Lung (tissue), 12 donors: Measurements from ENCODE around the gene RSPH4A. TPM values are rescaled to one million over a fixed set of nuclear protein-coding genes. Genes with fewer than 3 reads are reported as not detected.
"Not testable (repeated sequence)": the region's sequence is repeated elsewhere in the genome, so short reads cannot be mapped to it uniquely, and the experiment has no call there.

Experiments used
- ATAC-seq: fragments of 200-7000 bp; cut with Tn5 transposase; one replicate; pipeline ENCODE4 v1.9.1; 2020; ENCODE audit warnings: moderate number of reproducible peaks; ENCODE audit not compliant: insufficient read depth, low FRiP score
- DNase-seq, 3 donors: peaks; one replicate each; pipeline ENCODE4 v3.0.0-alpha.2; 2013 to 2017
- H3K27ac ChIP-seq, 2 donors: one replicate each; pipeline ENCODE4 v1.5.1; 2013; ENCODE audit warnings: mild to moderate bottlenecking in 2 of 2, moderate library complexity in 2 of 2, control low read depth in 1 of 2, inconsistent platforms in 1 of 2, low read depth in 1 of 2, low read length in 1 of 2
- H3K27me3 ChIP-seq, 3 donors: one replicate each; pipeline ENCODE4 v1.5.1; 2013; ENCODE audit warnings: low read length in 2 of 3; ENCODE audit not compliant: control insufficient read depth in 3 of 3, insufficient read depth in 3 of 3
- H3K36me3 ChIP-seq, 4 donors: one replicate each; pipeline ENCODE4 v1.5.1; 2013; ENCODE audit warnings: low read length in 4 of 4, mild to moderate bottlenecking in 1 of 4, moderate library complexity in 1 of 4; ENCODE audit not compliant: control insufficient read depth in 4 of 4, insufficient read depth in 4 of 4
- H3K4me1 ChIP-seq, 5 donors: one replicate each; pipeline ENCODE4 v1.5.1; 2013; ENCODE audit warnings: low read length in 5 of 5, mild to moderate bottlenecking in 2 of 5, moderate library complexity in 1 of 5; ENCODE audit not compliant: control insufficient read depth in 5 of 5, insufficient read depth in 5 of 5
- H3K4me3 ChIP-seq: one replicate; pipeline ENCODE4 v1.5.1; 2013; ENCODE audit warnings: mild to moderate bottlenecking, control low read depth, moderate library complexity
- H3K9ac ChIP-seq, 2 donors: one replicate each; pipeline ENCODE4 v1.5.1; 2013; ENCODE audit warnings: low read length in 2 of 2, control low read depth in 1 of 2; ENCODE audit not compliant: insufficient read depth in 1 of 2
- H3K9me3 ChIP-seq, 4 donors: one replicate each; pipeline ENCODE4 v1.5.1; 2013; ENCODE audit warnings: low read length in 3 of 4, mild to moderate bottlenecking in 1 of 4, moderate library complexity in 1 of 4; ENCODE audit not compliant: control insufficient read depth in 4 of 4, insufficient read depth in 3 of 4
- WGBS, 2 donors: extraction: QIAGEN DNeasy Blood & Tissue Kit; methylation state at CpG; one replicate each; pipeline ENCODE4 v1.1.7; 2013; 5-methylcytosine and 5-hydroxymethylcytosine counted together
- polyA plus RNA-seq, 2 donors: library from polyadenylated mRNA; stranded (reverse); fragments of 200-250 nt; gene quantifications; one replicate each; pipeline ENCODE4 v1.2.1, GENCODE V29; 2013
- total RNA-seq, 2 donors: library from RNA; depleted of rRNA in 1 of 2; stranded (reverse); fragments of >200 nt in 1 of 2; gene quantifications; one replicate each; pipeline ENCODE4 v1.2.1, GENCODE V29; 2014 to 2021
- TF ChIP-seq, protein P1 (sequence below): IDR thresholded peaks from 2 replicates; pipeline ENCODE4 v1.5.1; 2012; ENCODE audit warnings: mild to moderate bottlenecking; ENCODE audit errors: control extremely low read depth, extremely low read depth
- donor health status: control.
- donor health status: control.
- donor health status: Bipolar disorder and iron deficiency.
- donor health status: healthy.
- donor health status: DM: yes; HTN: yes; CAD: no.

RSPH4A gene
- total and polyA plus RNA-seq, 4 donors: 5.4 to 46.1 (median 14.8) TPM

DNA sequence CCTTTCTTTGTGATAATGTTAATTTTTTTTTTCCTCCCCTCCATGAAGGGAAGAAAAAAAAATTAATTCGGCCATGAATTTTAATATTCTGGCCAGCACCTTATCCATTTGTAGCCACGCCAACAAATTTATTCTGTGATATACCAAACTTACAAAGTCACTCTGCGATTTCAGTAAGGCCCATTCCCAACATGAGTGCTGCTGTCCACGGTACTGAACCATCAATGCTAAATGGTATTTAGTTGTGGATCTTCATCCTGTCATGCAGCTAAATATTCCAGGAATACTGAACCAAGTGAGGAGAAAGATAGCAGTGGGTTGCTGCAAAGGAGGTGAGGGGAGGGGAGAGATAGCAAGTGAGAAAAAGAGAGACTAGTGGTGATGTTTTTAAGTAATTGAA is 19.5 kb upstream of the RSPH4A start:
- H3K27ac ChIP-seq: no peak overlapping the region
- DNase-seq: peak; percentile 42 to 69 (median 59)
- no peaks in the 10 kb centered on the region for H3K9me3 ChIP-seq
- H3K36me3 ChIP-seq: peaks cover 4 to 19% (median 9%) of the 10 kb centered on the region in 4 donors
- TF ChIP-seq, protein P1, sequence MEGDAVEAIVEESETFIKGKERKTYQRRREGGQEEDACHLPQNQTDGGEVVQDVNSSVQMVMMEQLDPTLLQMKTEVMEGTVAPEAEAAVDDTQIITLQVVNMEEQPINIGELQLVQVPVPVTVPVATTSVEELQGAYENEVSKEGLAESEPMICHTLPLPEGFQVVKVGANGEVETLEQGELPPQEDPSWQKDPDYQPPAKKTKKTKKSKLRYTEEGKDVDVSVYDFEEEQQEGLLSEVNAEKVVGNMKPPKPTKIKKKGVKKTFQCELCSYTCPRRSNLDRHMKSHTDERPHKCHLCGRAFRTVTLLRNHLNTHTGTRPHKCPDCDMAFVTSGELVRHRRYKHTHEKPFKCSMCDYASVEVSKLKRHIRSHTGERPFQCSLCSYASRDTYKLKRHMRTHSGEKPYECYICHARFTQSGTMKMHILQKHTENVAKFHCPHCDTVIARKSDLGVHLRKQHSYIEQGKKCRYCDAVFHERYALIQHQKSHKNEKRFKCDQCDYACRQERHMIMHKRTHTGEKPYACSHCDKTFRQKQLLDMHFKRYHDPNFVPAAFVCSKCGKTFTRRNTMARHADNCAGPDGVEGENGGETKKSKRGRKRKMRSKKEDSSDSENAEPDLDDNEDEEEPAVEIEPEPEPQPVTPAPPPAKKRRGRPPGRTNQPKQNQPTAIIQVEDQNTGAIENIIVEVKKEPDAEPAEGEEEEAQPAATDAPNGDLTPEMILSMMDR: no peak
- ATAC-seq: no peak
- no peak overlapping the region for H3K4me3 ChIP-seq
- 83 to 87% methylated on average over 4 of the region's 4 CpGs for WGBS, 2 donors
- no peaks in the 10 kb centered on the region for H3K4me1 ChIP-seq
- H3K9ac ChIP-seq: no peak overlapping the region
- no peaks in the 10 kb centered on the region for H3K27me3 ChIP-seq

DNA sequence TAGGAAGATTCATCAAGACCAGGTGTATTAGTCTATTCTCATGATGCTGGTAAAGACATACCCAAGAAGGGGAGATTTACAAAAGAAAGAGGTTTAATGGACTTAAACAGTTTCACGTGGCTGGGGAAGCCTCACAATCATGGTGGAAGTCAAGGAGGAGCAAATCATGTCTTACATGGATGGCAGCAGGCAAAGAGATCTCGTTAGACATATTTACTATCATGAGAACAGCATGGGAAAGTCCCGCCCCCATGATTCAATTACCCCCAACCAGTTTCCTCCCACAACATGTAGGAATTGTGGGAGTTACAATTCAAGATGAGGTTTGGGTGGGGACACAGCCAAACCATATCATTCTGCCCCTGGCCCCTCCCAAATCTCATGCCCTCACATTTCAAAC is 12.4 kb upstream of the RSPH4A start:
- not testable (repeated sequence) for ATAC-seq, H3K27me3 ChIP-seq, H3K9ac ChIP-seq, H3K27ac ChIP-seq, H3K9me3 ChIP-seq, H3K4me1 ChIP-seq, DNase-seq, H3K4me3 ChIP-seq
- WGBS, 2 donors: 93 to 98% methylated on average over 3 of the region's 3 CpGs
- peaks cover 0 to 15% (median 3%) of the 10 kb centered on the region in 4 donors for H3K36me3 ChIP-seq

DNA sequence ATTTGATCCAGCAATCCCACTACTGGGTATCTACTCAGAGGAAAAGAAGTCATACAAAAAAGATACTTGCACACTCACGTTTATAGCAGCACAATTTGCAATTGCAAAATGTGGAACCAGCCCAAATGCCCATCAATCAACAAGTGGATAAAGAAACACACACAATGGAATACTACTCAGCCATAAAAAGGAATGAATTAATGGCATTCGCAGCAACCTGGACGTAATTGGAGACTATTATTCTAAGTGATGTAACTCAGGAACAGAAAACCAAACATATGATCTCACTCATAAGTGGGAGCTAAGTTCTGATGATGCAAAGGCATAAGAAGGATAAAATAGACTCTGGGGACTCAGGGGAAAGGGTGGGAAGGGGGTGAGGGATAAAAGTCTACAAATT is 11.4 kb upstream of the RSPH4A start:
- not testable (repeated sequence) for H3K9ac ChIP-seq, DNase-seq, H3K9me3 ChIP-seq, ATAC-seq, H3K4me1 ChIP-seq, H3K4me3 ChIP-seq, H3K27ac ChIP-seq, H3K27me3 ChIP-seq
- 90% methylated on average over 3 of the region's 3 CpGs for WGBS, 2 donors
- peaks cover 0 to 15% (median 3%) of the 10 kb centered on the region in 4 donors for H3K36me3 ChIP-seq

DNA sequence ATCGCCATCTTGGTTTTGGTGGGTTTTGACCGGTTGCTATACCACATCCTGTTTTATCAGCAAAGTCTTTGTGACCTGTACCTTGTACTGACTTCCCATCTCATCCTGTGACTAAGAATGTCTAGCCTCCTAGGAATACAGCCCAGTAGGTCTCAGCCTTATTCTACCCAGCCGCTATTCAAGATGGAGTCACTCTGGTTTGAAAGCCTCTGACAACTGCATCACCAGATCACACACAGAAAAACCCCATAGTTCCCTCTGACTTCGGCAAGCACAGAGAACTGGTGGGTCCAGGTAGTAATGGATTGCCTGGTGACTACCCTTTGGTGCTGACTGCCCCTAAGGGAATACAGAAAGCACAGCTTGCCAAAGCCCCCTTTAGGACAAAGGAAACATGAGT is 10.3 kb upstream of the RSPH4A start:
- no peaks in the 10 kb centered on the region for H3K27me3 ChIP-seq
- 95 to 96% methylated on average over 4 of the region's 4 CpGs for WGBS, 2 donors
- DNase-seq: no peak
- no peaks in the 10 kb centered on the region for H3K4me1 ChIP-seq
- no peaks in the 10 kb centered on the region for H3K9me3 ChIP-seq
- TF ChIP-seq, protein P1: no peak
- H3K9ac ChIP-seq: no peak overlapping the region
- no peak overlapping the region for H3K4me3 ChIP-seq
- no peak overlapping the region for H3K27ac ChIP-seq
- peaks cover 0 to 15% (median 2%) of the 10 kb centered on the region in 4 donors for H3K36me3 ChIP-seq
- no peak for ATAC-seq

DNA sequence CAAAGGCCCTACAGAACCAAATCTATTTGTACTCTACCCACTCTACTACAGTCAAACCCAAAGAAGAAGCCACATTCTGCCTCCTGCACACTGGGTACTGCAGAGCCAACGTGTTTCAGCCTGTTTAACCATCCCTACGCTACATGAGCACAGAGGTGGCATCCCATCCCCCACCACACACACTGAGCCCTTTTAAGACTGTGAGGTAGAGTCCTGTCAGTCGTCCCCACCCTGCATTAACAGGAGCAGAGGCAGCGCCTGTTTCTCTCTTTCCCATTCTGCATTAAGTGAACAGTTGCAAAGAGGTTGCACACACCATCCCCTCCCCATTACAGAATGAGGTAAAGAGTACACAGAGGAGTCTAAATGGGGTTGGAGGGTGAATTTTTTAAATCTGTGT is 5.2 kb upstream of the RSPH4A start:
- 77 to 95% methylated on average over 4 of the region's 4 CpGs for WGBS, 2 donors
- TF ChIP-seq, protein P1: no peak
- H3K27ac ChIP-seq: no peak overlapping the region
- H3K27me3 ChIP-seq: no peaks in the 10 kb centered on the region
- H3K4me3 ChIP-seq: no peak overlapping the region
- H3K9ac ChIP-seq: no peak overlapping the region
- DNase-seq: no peak
- H3K36me3 ChIP-seq: peaks cover 0 to 4% (median 2%) of the 10 kb centered on the region in 4 donors
- H3K9me3 ChIP-seq: no peaks in the 10 kb centered on the region
- ATAC-seq: no peak
- no peaks in the 10 kb centered on the region for H3K4me1 ChIP-seq
